SK-N-SH (cell line): ENCODE data around the gene CDH22. TPM values are rescaled to one million over a fixed set of nuclear protein-coding genes. Genes with fewer than 3 reads are reported as not detected.

Experiments
- CTCF ChIA-PET: fragments of 300-600, 350-600 bp; formaldehyde crosslinking; extraction: SDS; loops from one replicate; lab custom pipeline; 2021; lab: Yijun Ruan, JAX
- POLR2A ChIA-PET: fragments of 350-600 bp; sonication (Branson Sonifier 250); formaldehyde crosslinking; extraction: SDS; loops from one replicate; lab custom pipeline; 2020; ENCODE audit warnings: antibody characterized with exemption, inconsistent platforms; lab: Yijun Ruan, JAX
- DNase-seq: peaks from one replicate; pipeline ENCODE4 v3.0.0; 2012
- H2AFZ ChIP-seq: fragments of 200-600 bp; sonication (generic); 2 replicates; pipeline ENCODE4 v1.8.1; 2016; ENCODE audit warnings: antibody characterized with exemption, mild to moderate bottlenecking, low read depth
- H3F3A ChIP-seq: fragments of 200-600 bp; sonication (generic); replicated peaks from 2 replicates; pipeline ENCODE3; 2016; ENCODE audit warnings: antibody characterized with exemption, mild to moderate bottlenecking; ENCODE audit not compliant: insufficient read depth
- H3K27ac ChIP-seq, 2 experiments: fragments of 200-500 bp in 1 of 2; fragments of 200-600 bp in 1 of 2; sonication (Bioruptor generic) in 1 of 2; sonication (generic), shearing (Covaris generic) in 1 of 2; 2 replicates each; pipeline versions ENCODE4 v1.5.1 to v1.6.1; 2014 to 2016; ENCODE audit warnings: low read depth in 2 of 2, inconsistent platforms in 1 of 2, low read length in 1 of 2, mild to moderate bottlenecking in 1 of 2, mixed read lengths in 1 of 2
- H3K27me3 ChIP-seq: fragments of 200-600 bp; sonication (generic), shearing (Covaris generic); 2 replicates; pipeline ENCODE4 v1.6.1; 2016; ENCODE audit warnings: mixed run types; ENCODE audit not compliant: insufficient read depth
- H3K36me3 ChIP-seq, 2 experiments: fragments of 200-500 bp in 1 of 2; fragments of 200-600 bp in 1 of 2; sonication (Bioruptor generic) in 1 of 2; sonication (generic) in 1 of 2; replicated peaks in 1 of 2; 2 replicates each; pipeline versions ENCODE3 to v1.5.1; 2014 to 2016; ENCODE audit warnings: low read length in 1 of 2, mild to moderate bottlenecking in 1 of 2; ENCODE audit not compliant: insufficient read depth in 2 of 2, control insufficient read depth in 1 of 2
- H3K4me1 ChIP-seq, 2 experiments: fragments of 200-500 bp in 1 of 2; fragments of 200-600 bp in 1 of 2; sonication (Bioruptor generic) in 1 of 2; sonication (generic), shearing (Covaris generic) in 1 of 2; 2 replicates each; pipeline versions ENCODE4 v1.5.1 to v1.6.1; 2014 to 2016; ENCODE audit warnings: low read depth in 1 of 2, low read length in 1 of 2, mixed run types in 1 of 2; ENCODE audit not compliant: insufficient read depth in 2 of 2, control insufficient read depth in 1 of 2
- H3K4me2 ChIP-seq: fragments of 200-600 bp; sonication (generic), shearing (Covaris generic); 2 replicates; pipeline ENCODE4 v1.6.1; 2017; ENCODE audit warnings: mixed run types
- H3K4me3 ChIP-seq, 2 experiments: fragments of 200-500 bp in 1 of 2; fragments of 200-600 bp in 1 of 2; sonication (Bioruptor generic) in 1 of 2; sonication (generic), shearing (Covaris generic) in 1 of 2; 2 replicates each; pipeline versions ENCODE4 v1.5.1 to v1.8.1; 2014 to 2016; ENCODE audit warnings: low read depth in 2 of 2, inconsistent platforms in 1 of 2, low read length in 1 of 2, mild to moderate bottlenecking in 1 of 2, mixed read lengths in 1 of 2, moderate library complexity in 1 of 2
- H3K79me2 ChIP-seq: fragments of 200-600 bp; sonication (generic); 2 replicates; pipeline ENCODE4 v1.8.1; 2017; ENCODE audit warnings: mild to moderate bottlenecking; ENCODE audit not compliant: insufficient read depth
- H3K9ac ChIP-seq: fragments of 200-600 bp; sonication (generic); 2 replicates; pipeline ENCODE4 v1.6.1; 2017; ENCODE audit warnings: mixed run types
- H3K9me2 ChIP-seq: fragments of 200-600 bp; sonication (generic); 2 replicates; pipeline ENCODE4 v1.6.1; 2017; ENCODE audit warnings: mixed run types
- H3K9me3 ChIP-seq: fragments of 200-600 bp; sonication (generic); 2 replicates; pipeline ENCODE4 v1.6.1; 2017; ENCODE audit warnings: mixed run types, mild to moderate bottlenecking, moderate library complexity
- H4K20me1 ChIP-seq: fragments of 200-600 bp; sonication (generic); 2 replicates; pipeline ENCODE4 v1.6.1; 2017; ENCODE audit warnings: mild to moderate bottlenecking, mixed run types; ENCODE audit not compliant: insufficient read depth
- CHD2 ChIP-seq: fragments of 150-350 bp; IDR thresholded peaks from 2 replicates; pipeline ENCODE4 v1.6.1; 2018; ENCODE audit warnings: low read length; ENCODE audit not compliant: partially characterized antibody
- FOSL2 ChIP-seq: IDR thresholded peaks from 2 replicates; pipeline ENCODE4 v1.4.0; 2012; ENCODE audit warnings: low read depth, mild to moderate bottlenecking, moderate library complexity, borderline replicate concordance
- FOXM1 ChIP-seq: IDR thresholded peaks from 2 replicates; pipeline ENCODE4 v1.4.0; 2012; ENCODE audit warnings: low read depth, mild to moderate bottlenecking
- GABPA ChIP-seq: IDR thresholded peaks from 2 replicates; pipeline ENCODE4 v1.4.0; 2012; ENCODE audit warnings: low read depth, mild to moderate bottlenecking
- MEF2A ChIP-seq: IDR thresholded peaks from 2 replicates; pipeline ENCODE4 v1.4.0; 2012; ENCODE audit warnings: low read depth, borderline replicate concordance
- MXI1 ChIP-seq: IDR thresholded peaks from 2 replicates; pipeline ENCODE4 v1.6.1; 2012; ENCODE audit warnings: mild to moderate bottlenecking, low read depth, low read length, improper control_type of control experiment
- NRF1 ChIP-seq: IDR thresholded peaks from 2 replicates; pipeline ENCODE4 v1.6.1; 2012; ENCODE audit warnings: low read depth, mild to moderate bottlenecking, low read length
- POLR2AphosphoS5 ChIP-seq: IDR thresholded peaks from 2 replicates; pipeline ENCODE4 v1.6.1; 2012; ENCODE audit warnings: low read depth, low read length
- RXRA ChIP-seq: IDR thresholded peaks from 2 replicates; pipeline ENCODE4 v1.4.0; 2012; ENCODE audit warnings: low read depth, mild to moderate bottlenecking, borderline replicate concordance
- TEAD4 ChIP-seq: IDR thresholded peaks from 2 replicates; pipeline ENCODE4 v1.4.0; 2012; ENCODE audit warnings: mild to moderate bottlenecking, borderline replicate concordance; ENCODE audit not compliant: insufficient read depth
- YY1 ChIP-seq: IDR thresholded peaks from 2 replicates; pipeline ENCODE4 v1.4.0; 2012; ENCODE audit warnings: low read depth, mild to moderate bottlenecking
- WGBS: methylation state at CpG from one replicate; pipeline ENCODE4 v1.1.6; 2017; ENCODE audit warnings: low lambda C conversion rate; 5-methylcytosine and 5-hydroxymethylcytosine counted together
- polyA plus RNA-seq, 3 experiments: library from polyadenylated mRNA; depleted of rRNA; stranded (reverse); fragments of >200 nt; gene quantifications; 2 replicates each; pipeline ENCODE4 v1.2.3, GENCODE V29; 2012
- TF ChIP-seq, protein P1 (sequence below): IDR thresholded peaks from 2 replicates; pipeline ENCODE4; 2012
- TF ChIP-seq, protein P2 (sequence below): IDR thresholded peaks from 2 replicates; pipeline ENCODE4 v1.4.0; 2012; ENCODE audit warnings: low read depth, borderline replicate concordance
- TF ChIP-seq, protein P3 (sequence below): IDR thresholded peaks from 2 replicates; pipeline ENCODE4 v1.4.0; 2012; ENCODE audit warnings: low read depth
- TF ChIP-seq, protein P4 (sequence below): IDR thresholded peaks from 2 replicates; pipeline ENCODE4 v1.6.1; 2012; ENCODE audit warnings: mild to moderate bottlenecking, low read depth, low read length, moderate library complexity
- TF ChIP-seq, protein P5 (sequence below): fragments of 200-600 bp; sonication (generic); IDR thresholded peaks from 2 replicates; pipeline ENCODE4 v1.6.1; 2017; ENCODE audit warnings: antibody characterized with exemption, mild to moderate bottlenecking, moderate library complexity

The CDH22 gene
- polyA plus RNA-seq, 1 of the 3 experiments (the other 2 are of a cell fraction) = not detected

DNA sequence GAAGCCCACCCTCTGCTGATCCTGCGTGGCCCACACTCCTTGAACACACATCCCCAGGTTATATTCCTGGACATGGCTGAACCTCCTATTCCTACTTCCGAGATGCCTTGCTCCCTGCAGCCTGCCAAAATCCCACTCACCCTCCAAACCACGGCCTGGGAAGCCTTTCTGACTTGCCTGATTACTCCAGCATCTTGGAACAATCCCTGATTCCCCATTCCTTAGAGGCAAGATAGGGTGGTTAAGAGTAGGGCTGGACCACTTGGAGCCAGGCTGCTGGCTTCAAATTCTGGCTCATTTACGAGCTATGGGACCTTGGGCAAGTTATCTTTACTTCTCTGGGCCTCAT, 45.9 kb upstream of the CDH22 start:
- Histone ChIP-seq H3K27ac (no peak overlapping the region), H3K36me3 (peaks cover 16 to 44% of the 10 kb centered on the region in 2 experiments), H4K20me1 (peaks cover 6% of the 10 kb centered on the region; the same call in 1 of the 2 replicates), H3K27me3 (no peaks in the 10 kb centered on the region), H3K9ac (no peak overlapping the region), H3K4me3 (no peak overlapping the region), H3K79me2 (no peaks in the 10 kb centered on the region), H3K9me3 (no peaks in the 10 kb centered on the region), H2AFZ (no peak overlapping the region), H3F3A (peaks cover 12% of the 10 kb centered on the region), H3K4me2 (no peak overlapping the region), H3K9me2 (no peaks in the 10 kb centered on the region), H3K4me1 (peaks cover 16 to 52% of the 10 kb centered on the region in 2 experiments; a peak in 3 of 4 replicates)
- 87% methylated on average over 4 of the region's 4 CpGs for WGBS
- no peak for DNase-seq
- CTCF ChIA-PET = interaction anchor here (1.3 to 5.2 kb wide), 2 partner anchors 47 to 225 kb away, joined by 4 to 32 read pairs; no protein-coding TSS in a partner anchor
- POLR2A ChIA-PET = interaction anchor here (1.2 to 1.4 kb wide), 2 partner anchors 9 to 15 kb away, joined by 3 to 4 read pairs; no protein-coding TSS in a partner anchor
- TF ChIP-seq, protein P1, sequence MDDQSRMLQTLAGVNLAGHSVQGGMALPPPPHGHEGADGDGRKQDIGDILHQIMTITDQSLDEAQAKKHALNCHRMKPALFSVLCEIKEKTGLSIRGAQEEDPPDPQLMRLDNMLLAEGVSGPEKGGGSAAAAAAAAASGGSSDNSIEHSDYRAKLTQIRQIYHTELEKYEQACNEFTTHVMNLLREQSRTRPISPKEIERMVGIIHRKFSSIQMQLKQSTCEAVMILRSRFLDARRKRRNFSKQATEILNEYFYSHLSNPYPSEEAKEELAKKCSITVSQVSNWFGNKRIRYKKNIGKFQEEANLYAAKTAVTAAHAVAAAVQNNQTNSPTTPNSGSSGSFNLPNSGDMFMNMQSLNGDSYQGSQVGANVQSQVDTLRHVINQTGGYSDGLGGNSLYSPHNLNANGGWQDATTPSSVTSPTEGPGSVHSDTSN = no peak
- TF ChIP-seq, protein P2, sequence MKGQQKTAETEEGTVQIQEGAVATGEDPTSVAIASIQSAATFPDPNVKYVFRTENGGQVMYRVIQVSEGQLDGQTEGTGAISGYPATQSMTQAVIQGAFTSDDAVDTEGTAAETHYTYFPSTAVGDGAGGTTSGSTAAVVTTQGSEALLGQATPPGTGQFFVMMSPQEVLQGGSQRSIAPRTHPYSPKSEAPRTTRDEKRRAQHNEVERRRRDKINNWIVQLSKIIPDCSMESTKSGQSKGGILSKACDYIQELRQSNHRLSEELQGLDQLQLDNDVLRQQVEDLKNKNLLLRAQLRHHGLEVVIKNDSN = no peak
- TF ChIP-seq CHD2 = no peak
- no peak for TF ChIP-seq FOSL2
- TF ChIP-seq NRF1 = no peak
- no peak for TF ChIP-seq RXRA
- no peak for TF ChIP-seq POLR2AphosphoS5
- TF ChIP-seq, protein P3, sequence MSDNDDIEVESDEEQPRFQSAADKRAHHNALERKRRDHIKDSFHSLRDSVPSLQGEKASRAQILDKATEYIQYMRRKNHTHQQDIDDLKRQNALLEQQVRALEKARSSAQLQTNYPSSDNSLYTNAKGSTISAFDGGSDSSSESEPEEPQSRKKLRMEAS = no peak
- no peak for TF ChIP-seq FOXM1

DNA sequence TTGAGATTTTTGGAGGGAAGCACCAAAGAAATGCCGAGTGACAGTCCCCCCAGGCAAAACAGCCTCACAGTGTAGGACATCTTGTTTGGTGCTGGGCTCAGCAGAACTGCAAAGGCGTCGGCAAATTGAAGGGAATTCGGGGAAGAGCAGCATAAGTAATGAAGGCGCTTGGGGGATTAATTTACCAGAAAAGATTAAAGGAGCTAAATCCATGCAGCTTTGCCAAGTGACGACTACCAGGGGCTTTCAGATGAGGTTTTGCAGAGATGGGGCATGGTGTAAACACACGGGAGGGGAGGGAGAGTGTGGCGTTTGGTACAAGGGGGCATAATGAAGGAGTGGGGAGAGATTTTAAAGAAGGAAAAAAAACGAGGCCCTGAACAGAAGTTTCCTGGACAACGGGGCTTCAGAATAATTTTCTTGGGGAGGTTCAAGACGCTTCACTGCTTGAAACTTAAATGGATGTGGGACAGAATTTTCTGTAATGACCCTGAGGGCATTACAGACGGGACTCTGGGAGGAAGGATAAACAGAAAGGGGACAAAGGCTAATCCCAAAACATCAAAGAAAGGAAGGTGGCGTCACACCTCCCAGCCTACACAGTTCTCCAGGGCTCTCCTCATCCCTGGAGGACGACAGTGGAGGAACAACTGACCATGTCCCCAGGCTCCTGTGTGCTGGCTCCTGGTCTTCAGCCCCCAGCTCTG, 45.4 kb upstream of the CDH22 start:
- DNase-seq = no peak
- Histone ChIP-seq H2AFZ (no peak overlapping the region), H3K27ac (no peak overlapping the region), H3K9me2 (no peaks in the 10 kb centered on the region), H3K4me2 (no peak overlapping the region), H3F3A (peaks cover 12% of the 10 kb centered on the region), H3K36me3 (peaks cover 16 to 40% of the 10 kb centered on the region in 2 experiments), H3K79me2 (no peaks in the 10 kb centered on the region), H3K9ac (no peak overlapping the region), H3K4me3 (no peak overlapping the region), H3K4me1 (peaks cover 16 to 57% of the 10 kb centered on the region in 2 experiments; a peak in 3 of 4 replicates), H4K20me1 (peaks cover 6% of the 10 kb centered on the region; the same call in 1 of the 2 replicates), H3K27me3 (no peaks in the 10 kb centered on the region), H3K9me3 (no peaks in the 10 kb centered on the region)
- POLR2A ChIA-PET = interaction anchor here (1.2 to 1.4 kb wide), 2 partner anchors 10 to 14 kb away, joined by 3 to 4 read pairs; no protein-coding TSS in a partner anchor
- TF ChIP-seq GABPA (no peak), MXI1 (no peak), CHD2 (no peak), POLR2AphosphoS5 (no peak), YY1 (no peak), TEAD4 (no peak), MEF2A (no peak)
- TF ChIP-seq, protein P2 = no peak
- TF ChIP-seq, protein P3 = no peak
- TF ChIP-seq, protein P4, sequence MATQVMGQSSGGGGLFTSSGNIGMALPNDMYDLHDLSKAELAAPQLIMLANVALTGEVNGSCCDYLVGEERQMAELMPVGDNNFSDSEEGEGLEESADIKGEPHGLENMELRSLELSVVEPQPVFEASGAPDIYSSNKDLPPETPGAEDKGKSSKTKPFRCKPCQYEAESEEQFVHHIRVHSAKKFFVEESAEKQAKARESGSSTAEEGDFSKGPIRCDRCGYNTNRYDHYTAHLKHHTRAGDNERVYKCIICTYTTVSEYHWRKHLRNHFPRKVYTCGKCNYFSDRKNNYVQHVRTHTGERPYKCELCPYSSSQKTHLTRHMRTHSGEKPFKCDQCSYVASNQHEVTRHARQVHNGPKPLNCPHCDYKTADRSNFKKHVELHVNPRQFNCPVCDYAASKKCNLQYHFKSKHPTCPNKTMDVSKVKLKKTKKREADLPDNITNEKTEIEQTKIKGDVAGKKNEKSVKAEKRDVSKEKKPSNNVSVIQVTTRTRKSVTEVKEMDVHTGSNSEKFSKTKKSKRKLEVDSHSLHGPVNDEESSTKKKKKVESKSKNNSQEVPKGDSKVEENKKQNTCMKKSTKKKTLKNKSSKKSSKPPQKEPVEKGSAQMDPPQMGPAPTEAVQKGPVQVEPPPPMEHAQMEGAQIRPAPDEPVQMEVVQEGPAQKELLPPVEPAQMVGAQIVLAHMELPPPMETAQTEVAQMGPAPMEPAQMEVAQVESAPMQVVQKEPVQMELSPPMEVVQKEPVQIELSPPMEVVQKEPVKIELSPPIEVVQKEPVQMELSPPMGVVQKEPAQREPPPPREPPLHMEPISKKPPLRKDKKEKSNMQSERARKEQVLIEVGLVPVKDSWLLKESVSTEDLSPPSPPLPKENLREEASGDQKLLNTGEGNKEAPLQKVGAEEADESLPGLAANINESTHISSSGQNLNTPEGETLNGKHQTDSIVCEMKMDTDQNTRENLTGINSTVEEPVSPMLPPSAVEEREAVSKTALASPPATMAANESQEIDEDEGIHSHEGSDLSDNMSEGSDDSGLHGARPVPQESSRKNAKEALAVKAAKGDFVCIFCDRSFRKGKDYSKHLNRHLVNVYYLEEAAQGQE = no peak
- TF ChIP-seq, protein P5, sequence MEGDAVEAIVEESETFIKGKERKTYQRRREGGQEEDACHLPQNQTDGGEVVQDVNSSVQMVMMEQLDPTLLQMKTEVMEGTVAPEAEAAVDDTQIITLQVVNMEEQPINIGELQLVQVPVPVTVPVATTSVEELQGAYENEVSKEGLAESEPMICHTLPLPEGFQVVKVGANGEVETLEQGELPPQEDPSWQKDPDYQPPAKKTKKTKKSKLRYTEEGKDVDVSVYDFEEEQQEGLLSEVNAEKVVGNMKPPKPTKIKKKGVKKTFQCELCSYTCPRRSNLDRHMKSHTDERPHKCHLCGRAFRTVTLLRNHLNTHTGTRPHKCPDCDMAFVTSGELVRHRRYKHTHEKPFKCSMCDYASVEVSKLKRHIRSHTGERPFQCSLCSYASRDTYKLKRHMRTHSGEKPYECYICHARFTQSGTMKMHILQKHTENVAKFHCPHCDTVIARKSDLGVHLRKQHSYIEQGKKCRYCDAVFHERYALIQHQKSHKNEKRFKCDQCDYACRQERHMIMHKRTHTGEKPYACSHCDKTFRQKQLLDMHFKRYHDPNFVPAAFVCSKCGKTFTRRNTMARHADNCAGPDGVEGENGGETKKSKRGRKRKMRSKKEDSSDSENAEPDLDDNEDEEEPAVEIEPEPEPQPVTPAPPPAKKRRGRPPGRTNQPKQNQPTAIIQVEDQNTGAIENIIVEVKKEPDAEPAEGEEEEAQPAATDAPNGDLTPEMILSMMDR = no peak
- WGBS = 91% methylated on average over 14 of the region's 14 CpGs
- CTCF ChIA-PET = interaction anchor here (0.7 to 1.3 kb wide), 4 partner anchors 41 to 225 kb away, joined by 3 to 7 read pairs (median 5); no protein-coding TSS in a partner anchor
